ENCODE data around the gene WRAP53. TPM values are rescaled to one million over a fixed set of nuclear protein-coding genes. Genes with fewer than 3 reads are reported as not detected.
A peak's percentile ranks its signal among the peaks of the same experiment; 100 is the strongest.

Gene WRAP53
- polyA plus RNA-seq, 6 donors from 2014 or later = 3.2 to 14.9 (median 12.9) TPM

DNA sequence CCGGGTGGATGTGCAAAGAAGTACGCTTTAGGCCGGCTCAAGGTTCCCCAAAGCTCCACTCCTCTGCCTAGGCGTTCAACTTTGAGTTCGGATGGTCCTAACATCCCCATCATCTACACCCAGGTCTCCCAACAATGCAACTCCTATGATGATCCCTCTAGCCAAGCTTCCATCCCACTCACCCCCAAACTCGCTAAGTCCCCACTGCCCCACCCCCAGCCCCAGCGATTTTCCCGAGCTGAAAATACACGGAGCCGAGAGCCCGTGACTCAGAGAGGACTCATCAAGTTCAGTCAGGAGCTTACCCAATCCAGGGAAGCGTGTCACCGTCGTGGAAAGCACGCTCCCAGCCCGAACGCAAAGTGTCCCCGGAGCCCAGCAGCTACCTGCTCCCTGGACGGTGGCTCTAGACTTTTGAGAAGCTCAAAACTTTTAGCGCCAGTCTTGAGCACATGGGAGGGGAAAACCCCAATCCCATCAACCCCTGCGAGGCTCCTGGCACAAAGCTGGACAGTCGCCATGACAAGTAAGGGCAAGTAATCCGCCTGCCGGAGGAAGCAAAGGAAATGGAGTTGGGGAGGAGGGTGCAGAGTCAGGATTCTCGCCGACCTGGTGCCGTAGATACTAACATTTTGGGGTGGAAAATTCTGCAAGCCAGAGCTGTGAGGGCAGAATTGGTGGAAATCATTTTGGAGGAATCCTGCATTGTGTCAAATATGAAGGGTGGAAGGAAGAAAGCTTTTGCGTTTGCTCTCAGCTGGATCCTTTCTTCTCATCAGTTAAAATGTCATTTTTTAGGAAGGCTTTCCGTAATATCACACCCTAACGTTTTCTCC, 987 bp upstream of the WRAP53 start, which contains the start of gene TP53:
Gene TP53 (minus strand): TSS at position 419 of the 836 bp plus-strand sequence. CDS start 10,896 bp downstream, outside the sequence.
- H3K4me1 Mint-ChIP-seq = peaks cover 30 to 57% (median 46%) of the 10 kb centered on the region in 3 donors

DNA sequence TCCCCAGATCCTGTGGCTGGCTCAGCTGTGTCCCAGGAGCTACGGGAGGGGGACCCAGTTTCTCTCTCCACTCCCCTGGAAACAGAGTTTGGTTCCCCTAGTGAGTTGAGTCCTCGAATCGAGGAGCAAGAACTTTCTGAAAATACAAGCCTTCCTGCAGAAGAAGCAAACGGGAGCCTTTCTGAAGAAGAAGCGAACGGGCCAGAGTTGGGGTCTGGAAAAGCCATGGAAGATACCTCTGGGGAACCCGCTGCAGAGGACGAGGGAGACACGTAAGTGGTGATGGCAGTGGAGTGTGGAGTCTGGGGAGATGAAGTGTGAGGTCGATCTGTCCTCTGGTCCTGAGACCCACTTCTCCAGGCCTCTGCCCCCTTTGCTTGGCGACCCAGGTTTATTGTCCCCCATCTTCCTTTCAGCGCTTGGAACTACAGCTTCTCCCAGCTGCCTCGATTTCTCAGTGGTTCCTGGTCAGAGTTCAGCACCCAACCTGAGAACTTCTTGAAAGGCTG, 585 bp downstream of the WRAP53 start:
- Mint-ChIP-seq H3K36me3 (peaks cover 12% of the 10 kb centered on the region in 2 donors), H3K27me3 (no peaks in the 10 kb centered on the region), H3K27ac (peak overlapping the region in 4 of 6 donors; percentile 53 to 97 (median 88)), H3K4me3 (peak overlapping the region; percentile 90 to 100 (median 98)), H3K4me1 (peaks cover 33 to 50% (median 42%) of the 10 kb centered on the region in 3 donors), H3K9me3 (no peaks in the 10 kb centered on the region)
- DNase-seq = no peak
- ATAC-seq (ENCODE audit: low read depth in 2 of 2) = no peak

More for the DNA sequence above, 987 bp upstream of the WRAP53 start, which contains the start of gene TP53:
- ATAC-seq (ENCODE audit: low read depth in 2 of 2) (peak; percentile 51 to 58), DNase-seq (peak; percentile 86)
- Mint-ChIP-seq H3K4me3 (peak within 1 kb of the TSS; percentile 90 to 100 (median 98)), H3K27me3 (no peaks in the 10 kb centered on the region), H3K9me3 (no peaks in the 10 kb centered on the region), H3K36me3 (peaks cover 0 to 9% of the 10 kb centered on the region in 2 donors), H3K27ac (peak within 1 kb of the TSS; percentile 97 to 100 (median 99))

GRCh38 chr17:7695586-7695985, 7.3 kb downstream of the WRAP53 start:
- peaks cover 0 to 2% (median 0%) of the 10 kb centered on the region in 3 donors for H3K27me3 Mint-ChIP-seq
- peak overlapping the region in 1 of 6 donors; percentile 1 for H3K27ac Mint-ChIP-seq
- DNase-seq (no peak), ATAC-seq (ENCODE audit: low read depth in 2 of 2) (no peak)
- H3K36me3 Mint-ChIP-seq = peaks cover 22 to 36% of the 10 kb centered on the region in 2 donors
- no peaks in the 10 kb centered on the region for H3K9me3 Mint-ChIP-seq
- H3K4me1 Mint-ChIP-seq = peaks cover 0 to 18% (median 3%) of the 10 kb centered on the region in 3 donors
- H3K4me3 Mint-ChIP-seq = no peak overlapping the region

DNA sequence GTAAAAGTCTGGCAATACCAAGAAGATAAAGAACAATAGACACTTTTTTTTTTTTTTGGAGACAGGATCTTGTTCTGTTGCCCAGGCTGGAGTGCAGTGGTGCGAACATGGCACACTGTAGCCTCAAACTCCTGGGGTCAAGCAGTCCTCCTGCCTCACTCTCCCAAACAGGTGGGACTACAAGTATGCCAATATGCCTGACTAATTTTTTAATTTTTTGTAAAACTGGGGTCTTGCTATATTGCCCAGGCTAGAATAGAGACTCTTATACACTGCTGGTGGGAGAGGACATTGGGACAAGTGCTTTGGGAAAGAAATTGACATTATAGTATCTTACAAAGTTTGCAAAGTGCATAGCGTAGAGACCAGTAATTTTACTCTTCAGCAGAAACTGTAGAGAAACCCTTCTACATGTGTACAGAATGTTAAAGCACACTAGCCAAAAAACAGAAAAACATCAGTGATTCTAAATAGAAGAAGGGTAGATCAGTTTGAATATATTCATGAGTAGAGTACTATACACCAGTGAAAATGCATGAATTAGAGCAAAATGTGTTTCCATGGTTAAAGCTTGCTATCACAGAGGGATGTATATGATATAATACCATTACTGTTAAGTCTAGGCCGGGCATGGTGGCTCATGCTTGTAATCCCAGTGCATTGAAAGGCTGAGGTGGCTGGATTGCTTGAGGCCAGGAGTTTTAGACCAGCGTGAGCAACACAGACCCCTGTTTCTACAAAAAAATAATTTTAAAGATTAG, 9.7 kb downstream of the WRAP53 start:
- peak overlapping the region in 1 of 6 donors; percentile 27 for H3K27ac Mint-ChIP-seq
- DNase-seq = no peak
- H3K4me3 Mint-ChIP-seq = no peak overlapping the region
- peaks cover 4 to 17% (median 17%) of the 10 kb centered on the region in 3 donors for H3K27me3 Mint-ChIP-seq
- H3K4me1 Mint-ChIP-seq = peaks cover 0 to 12% (median 3%) of the 10 kb centered on the region in 3 donors
- peaks cover 34 to 56% of the 10 kb centered on the region in 2 donors for H3K36me3 Mint-ChIP-seq
- no peaks in the 10 kb centered on the region for H3K9me3 Mint-ChIP-seq
- no peak for ATAC-seq (ENCODE audit: low read depth in 2 of 2)

- Mint-ChIP-seq H3K4me3 (no peak overlapping the region), H3K27ac (no peak overlapping the region), H3K36me3 (peaks cover 27 to 49% of the 10 kb centered on the region in 2 donors), H3K9me3 (peaks cover 0 to 1% (median 0%) of the 10 kb centered on the region in 7 donors), H3K4me1 (peaks cover 15 to 18% (median 17%) of the 10 kb centered on the region in 3 donors), H3K27me3 (peaks cover 20 to 39% (median 37%) of the 10 kb centered on the region in 3 donors)
- DNase-seq (no peak), ATAC-seq (ENCODE audit: low read depth in 2 of 2) (no peak)
Measured at GRCh38 chr17:7700510-7700909, 12.2 kb downstream of the WRAP53 start.

GRCh38 chr17:7701681-7702080, 13.4 kb downstream of the WRAP53 start:
- Mint-ChIP-seq H3K4me3 (peak overlapping the region in 1 of 8 donors; percentile 59), H3K27ac (no peak overlapping the region), H3K27me3 (peaks cover 30 to 51% (median 49%) of the 10 kb centered on the region in 3 donors), H3K36me3 (peaks cover 16 to 44% of the 10 kb centered on the region in 2 donors), H3K4me1 (peaks cover 22 to 23% (median 22%) of the 10 kb centered on the region in 3 donors), H3K9me3 (peaks cover 0 to 1% (median 0%) of the 10 kb centered on the region in 7 donors)
- DNase-seq (no peak), ATAC-seq (ENCODE audit: low read depth in 2 of 2) (no peak)

DNA sequence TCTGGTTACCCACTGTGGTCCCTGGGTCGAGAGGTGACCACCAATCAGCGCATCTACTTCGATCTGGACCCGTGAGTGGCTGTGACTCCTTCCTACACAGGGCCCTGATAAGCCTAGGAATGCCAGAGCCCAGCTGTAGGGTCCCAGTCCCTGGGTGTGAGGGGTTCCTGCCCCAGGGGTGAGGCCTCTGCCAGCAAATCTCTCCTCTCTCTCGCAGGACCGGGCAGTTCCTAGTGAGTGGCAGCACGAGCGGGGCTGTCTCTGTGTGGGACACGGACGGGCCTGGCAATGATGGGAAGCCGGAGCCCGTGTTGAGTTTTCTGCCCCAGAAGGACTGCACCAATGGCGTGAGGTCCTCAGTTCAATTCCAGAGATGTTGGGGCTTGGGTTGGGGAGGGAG, 14.5 kb downstream of the WRAP53 start:
- Mint-ChIP-seq H3K4me1 (peaks cover 22 to 23% (median 22%) of the 10 kb centered on the region in 3 donors), H3K27ac (peak overlapping the region in 1 of 6 donors; percentile 81), H3K9me3 (peaks cover 0 to 1% (median 0%) of the 10 kb centered on the region in 7 donors), H3K4me3 (no peak overlapping the region), H3K27me3 (peaks cover 37 to 60% (median 58%) of the 10 kb centered on the region in 3 donors), H3K36me3 (peaks cover 16 to 42% of the 10 kb centered on the region in 2 donors)
- no peak for DNase-seq
- no peak for ATAC-seq (ENCODE audit: low read depth in 2 of 2)

DNA sequence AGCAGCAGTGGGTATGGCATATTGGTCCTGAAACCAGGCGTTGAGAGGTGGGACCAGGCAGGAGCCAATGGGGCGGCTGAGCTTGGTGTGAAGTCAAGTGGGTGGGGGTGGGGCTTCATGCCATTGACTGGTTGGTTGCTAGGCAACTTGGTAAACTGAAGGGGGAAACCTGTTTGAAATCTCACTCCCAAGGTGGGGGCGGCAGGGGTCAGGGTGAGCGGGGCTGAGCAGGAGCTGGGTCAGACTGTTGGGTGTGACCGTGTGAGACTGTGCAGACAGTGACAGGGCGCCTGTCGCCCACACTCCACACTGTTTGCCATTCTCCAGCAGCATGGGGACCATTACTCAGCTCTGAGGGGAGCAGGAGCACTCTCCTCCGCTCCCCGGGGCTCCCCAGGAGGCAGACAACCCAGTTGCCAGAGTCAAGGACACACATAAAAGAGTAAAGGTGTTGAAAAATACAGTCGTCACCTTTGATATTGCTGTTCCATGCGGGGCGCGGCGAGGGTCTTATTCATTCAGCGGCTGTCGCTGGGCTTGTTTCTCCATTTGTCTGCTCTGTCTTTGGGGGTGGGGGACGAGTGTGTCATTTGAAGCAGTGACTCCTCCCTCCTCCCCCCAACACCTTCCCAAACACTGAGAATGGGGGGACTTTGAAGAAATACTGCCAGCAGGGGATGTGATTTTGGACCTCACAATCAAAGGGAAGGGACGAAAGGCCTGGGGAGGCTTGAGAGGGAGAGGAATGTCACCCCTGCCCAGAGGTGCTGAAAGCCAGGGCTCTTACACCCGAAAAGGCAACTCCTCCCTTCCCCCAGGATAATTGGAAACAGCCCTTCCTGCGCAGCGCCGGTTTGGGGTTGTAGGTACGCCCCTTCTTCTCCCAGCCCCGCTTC, 15.6 kb downstream of the WRAP53 start:
- H3K4me3 Mint-ChIP-seq = peak overlapping the region in 7 of 8 donors; percentile 63 to 87 (median 77)
- peaks cover 0 to 1% (median 0%) of the 10 kb centered on the region in 7 donors for H3K9me3 Mint-ChIP-seq
- H3K27me3 Mint-ChIP-seq = peaks cover 40 to 69% (median 65%) of the 10 kb centered on the region in 3 donors
- H3K27ac Mint-ChIP-seq = peak overlapping the region in 4 of 6 donors; percentile 2 to 81 (median 73)
- no peak for DNase-seq
- H3K4me1 Mint-ChIP-seq = peaks cover 22 to 23% (median 22%) of the 10 kb centered on the region in 3 donors
- ATAC-seq (ENCODE audit: low read depth in 2 of 2) = peak; percentile 52 to 57
- H3K36me3 Mint-ChIP-seq = peaks cover 11 to 42% of the 10 kb centered on the region in 2 donors

DNA sequence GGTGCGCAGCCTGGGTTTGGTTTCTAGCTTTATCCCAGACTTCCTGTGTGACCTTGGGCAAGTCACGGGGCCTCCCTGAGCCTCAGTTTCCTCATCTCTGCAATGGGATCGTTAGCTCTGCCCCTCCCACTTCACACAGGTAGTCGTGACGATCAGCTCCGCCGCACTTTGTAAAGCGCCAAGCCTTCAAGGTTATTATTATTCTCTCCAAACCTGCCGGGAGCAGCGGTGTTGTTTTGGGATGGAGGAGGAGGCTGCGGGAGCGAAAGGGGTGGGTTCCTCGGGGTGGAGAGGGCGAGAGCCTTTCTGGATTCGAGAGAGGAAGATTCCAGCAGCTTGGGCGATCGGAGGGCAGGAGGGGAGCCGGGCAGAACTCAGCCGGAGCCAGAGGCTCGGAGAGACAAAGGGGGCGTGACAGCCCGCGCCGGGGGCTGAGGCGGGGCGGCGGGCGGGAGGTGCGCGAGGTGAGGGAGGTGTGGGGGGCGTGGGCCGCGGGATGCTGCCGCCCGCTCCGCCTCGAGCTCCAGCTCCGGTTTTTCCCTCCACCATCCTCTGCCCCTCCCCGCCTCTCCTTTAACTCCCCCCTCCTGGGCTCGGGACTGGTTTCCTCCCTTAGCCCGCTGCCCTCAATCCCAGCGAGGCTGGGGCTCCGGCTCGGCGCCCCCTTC, 16.5 kb downstream of the WRAP53 start, which contains the start of gene EFNB3:
Gene EFNB3 (plus strand): TSS at position 602 of the 668 bp plus-strand sequence. CDS start 397 bp downstream, outside the sequence.
- ATAC-seq (ENCODE audit: low read depth in 2 of 2) (peak; percentile 39 to 41), DNase-seq (no peak)
- H3K4me3 Mint-ChIP-seq = peak within 1 kb of the TSS in 7 of 8 donors; percentile 72 to 87 (median 77)
- peaks cover 40 to 74% (median 69%) of the 10 kb centered on the region in 3 donors for H3K27me3 Mint-ChIP-seq
- peak within 1 kb of the TSS in 4 of 6 donors; percentile 29 to 95 (median 80) for H3K27ac Mint-ChIP-seq
- peaks cover 11 to 43% of the 10 kb centered on the region in 2 donors for H3K36me3 Mint-ChIP-seq
- H3K9me3 Mint-ChIP-seq = peaks cover 0 to 1% (median 0%) of the 10 kb centered on the region in 7 donors
- peaks cover 22 to 23% (median 23%) of the 10 kb centered on the region in 3 donors for H3K4me1 Mint-ChIP-seq

DNA sequence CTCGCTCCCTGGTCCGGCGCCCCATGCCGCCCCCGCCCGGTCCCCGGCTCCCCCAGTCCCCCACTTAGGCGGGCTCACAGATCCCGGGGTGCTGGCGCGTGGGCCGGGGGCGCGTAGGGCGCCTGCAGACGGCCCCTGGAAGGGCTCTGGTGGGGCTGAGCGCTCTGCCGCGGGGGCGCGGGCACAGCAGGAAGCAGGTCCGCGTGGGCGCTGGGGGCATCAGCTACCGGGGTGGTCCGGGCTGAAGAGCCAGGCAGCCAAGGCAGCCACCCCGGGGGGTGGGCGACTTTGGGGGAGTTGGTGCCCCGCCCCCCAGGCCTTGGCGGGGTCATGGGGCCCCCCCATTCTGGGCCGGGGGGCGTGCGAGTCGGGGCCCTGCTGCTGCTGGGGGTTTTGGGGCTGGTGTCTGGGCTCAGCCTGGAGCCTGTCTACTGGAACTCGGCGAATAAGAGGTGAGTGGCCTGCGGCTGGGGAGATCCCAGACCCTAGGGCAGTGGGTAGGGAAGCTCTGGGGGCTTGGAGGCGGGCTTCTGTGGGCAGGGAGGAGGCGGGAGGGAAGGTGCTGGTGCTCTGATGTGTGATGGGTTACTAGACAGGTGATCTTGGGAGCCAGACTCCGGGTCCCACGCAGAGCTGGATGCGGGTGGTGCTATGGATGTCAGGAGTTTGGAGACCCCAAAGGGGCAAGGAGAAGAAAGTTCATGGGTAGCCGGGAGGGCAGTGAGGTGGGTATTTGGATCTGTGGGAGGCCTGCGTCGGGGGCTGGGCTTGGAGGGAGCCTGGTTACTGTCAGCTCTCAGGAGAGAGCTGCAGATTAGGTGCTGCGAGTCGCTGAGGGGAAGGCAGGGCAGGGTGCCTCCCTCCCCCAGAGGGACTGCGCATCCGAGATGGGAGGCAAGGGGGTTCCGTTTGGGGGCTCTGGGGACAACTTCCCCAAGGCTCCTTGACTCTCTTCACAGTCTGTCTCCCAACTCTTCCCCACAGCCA, 17.3 kb downstream of the WRAP53 start:
- Mint-ChIP-seq H3K9me3 (peaks cover 0 to 3% (median 0%) of the 10 kb centered on the region in 7 donors), H3K4me1 (peaks cover 30 to 31% (median 31%) of the 10 kb centered on the region in 3 donors), H3K36me3 (peaks cover 11 to 46% of the 10 kb centered on the region in 2 donors), H3K4me3 (peak overlapping the region in 7 of 8 donors; percentile 2 to 80 (median 58)), H3K27ac (peak overlapping the region in 3 of 6 donors; percentile 29 to 95 (median 74)), H3K27me3 (peaks cover 45 to 83% (median 77%) of the 10 kb centered on the region in 3 donors)
- DNase-seq (no peak), ATAC-seq (ENCODE audit: low read depth in 2 of 2) (peak; percentile 36 to 46)
